H1 (cell line): ENCODE results near the gene ZNF516. TPM values are rescaled to one million over a fixed set of nuclear protein-coding genes. Genes with fewer than 3 reads are reported as not detected.

Experiments used
- BRCA1 ChIP-seq: IDR thresholded peaks from 2 replicates; pipeline ENCODE4 v1.6.1; 2012; ENCODE audit warnings: low read depth, low read length, improper control_type of control experiment
- CBX5 ChIP-seq: fragments of 300-800, 300-1000 bp; sonication (generic); IDR thresholded peaks from 2 replicates; pipeline ENCODE4 v1.7.1; 2016; ENCODE audit warnings: antibody characterized with exemption, low read length, low read depth
- JUND ChIP-seq: IDR thresholded peaks from 2 replicates; pipeline ENCODE4 v1.6.1; 2011; ENCODE audit warnings: mild to moderate bottlenecking, improper control_type of control experiment, low read length
- SP1 ChIP-seq: IDR thresholded peaks from 2 replicates; pipeline ENCODE4 v1.6.1; 2011; ENCODE audit warnings: low read depth, low read length
- SP4 ChIP-seq: IDR thresholded peaks from 2 replicates; pipeline ENCODE4 v1.6.1; 2012; ENCODE audit warnings: low read length, inconsistent platforms
- SRF ChIP-seq: IDR thresholded peaks from 2 replicates; pipeline ENCODE4 v1.6.1; 2011; ENCODE audit warnings: mild to moderate bottlenecking, low read depth, low read length, moderate library complexity
- YY1 ChIP-seq: IDR thresholded peaks from 2 replicates; pipeline ENCODE4 v1.6.1; 2011; ENCODE audit warnings: low read depth, mild to moderate bottlenecking, low read length
- ZNF274 ChIP-seq: IDR thresholded peaks from 2 replicates; pipeline ENCODE4 v1.7.0; 2012; ENCODE audit warnings: low read length, borderline replicate concordance; ENCODE audit errors: extremely low read depth
- polyA plus RNA-seq, 7 experiments: library from polyadenylated mRNA; depleted of rRNA in 3 of 7; stranded (reverse) in 5 of 7; unstranded in 2 of 7; fragments of >200 nt in 5 of 7; fragments of 200-250 nt in 2 of 7; gene quantifications; 1 replicate in 5 of 7; 2 replicates in 1 of 7; 4 replicates in 1 of 7; pipeline versions ENCODE4 v1.2.1 to v1.2.3, GENCODE V29; 2011 to 2013; ENCODE audit warnings: missing spikeins in 2 of 7, mixed read lengths in 2 of 7
- total RNA-seq: library from RNA; stranded (reverse); fragmentation: NEBNext Ultra II Directional; extraction: Animal tissue kit (Norgen Biotek cat#: 25700); gene quantifications from 2 replicates; pipeline ENCODE4 v1.2.1, GENCODE V29; 2021
- TF ChIP-seq, protein P1 (sequence below): IDR thresholded peaks from 2 replicates; pipeline ENCODE4 v1.6.1; 2012; ENCODE audit warnings: inconsistent platforms

Gene ZNF516
- total and polyA plus RNA-seq, 2 of the 8 experiments (the other 6 are each of a cell fraction or from before 2014, with no cell fraction given) = 7.3 to 17.0 TPM

DNA sequence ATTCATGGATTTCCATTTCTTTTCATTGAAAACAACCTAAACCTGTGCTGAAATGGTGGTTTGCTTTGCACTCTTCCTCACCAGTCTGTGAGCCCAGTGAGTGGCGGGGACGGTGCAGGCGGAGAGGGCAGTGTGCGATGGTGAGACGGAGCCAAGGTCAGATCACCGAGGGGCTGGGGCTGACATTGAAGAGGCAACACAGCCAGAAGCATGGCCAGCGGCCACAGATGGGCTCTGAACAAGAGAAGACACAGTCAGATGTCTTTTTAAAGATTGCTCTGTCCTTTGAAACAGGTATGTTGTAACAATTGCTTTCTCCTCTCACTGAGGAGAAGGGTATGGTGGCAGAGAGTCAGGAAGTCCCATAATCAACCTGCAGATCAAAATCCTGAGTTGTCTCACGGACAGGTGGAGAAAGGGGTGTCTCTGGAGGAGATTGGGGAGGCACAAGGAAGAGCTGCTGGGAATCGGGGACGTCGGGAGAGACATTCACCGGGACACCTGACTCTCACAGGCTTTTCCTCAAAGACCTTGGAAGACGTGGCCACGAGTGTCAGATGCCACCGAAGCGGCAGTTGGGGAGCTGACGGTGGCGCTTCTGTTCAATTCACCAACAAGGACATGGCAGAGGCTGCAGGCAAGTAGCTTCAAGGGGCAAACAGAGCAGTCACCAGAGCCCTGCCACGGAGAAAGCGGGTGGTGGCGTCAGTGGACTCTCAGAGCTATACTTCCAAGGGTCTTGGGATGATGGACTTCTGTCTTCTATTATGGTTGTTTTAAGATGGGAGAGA, 12.1 kb upstream of the ZNF516 start (continued):
- TF ChIP-seq CBX5 (no peak), SP1 (no peak), SP4 (no peak), JUND (no peak), BRCA1 (no peak), YY1 (no peak), ZNF274 (no peak), SRF (no peak)
- TF ChIP-seq, protein P1, sequence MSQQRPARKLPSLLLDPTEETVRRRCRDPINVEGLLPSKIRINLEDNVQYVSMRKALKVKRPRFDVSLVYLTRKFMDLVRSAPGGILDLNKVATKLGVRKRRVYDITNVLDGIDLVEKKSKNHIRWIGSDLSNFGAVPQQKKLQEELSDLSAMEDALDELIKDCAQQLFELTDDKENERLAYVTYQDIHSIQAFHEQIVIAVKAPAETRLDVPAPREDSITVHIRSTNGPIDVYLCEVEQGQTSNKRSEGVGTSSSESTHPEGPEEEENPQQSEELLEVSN = no peak
